NCI-H510A treated with DMSO at 0.1 percent for 48 hours (cell line): ENCODE data around the gene ABHD14A.
"Not testable (repeated sequence)": the region's sequence is repeated elsewhere in the genome, so short reads cannot be mapped to it uniquely, and the experiment has no call there.

Experiments used
- DNase-seq: peaks from one replicate; lab custom pipeline; 2025; lab: John Stamatoyannopoulos, UW

Gene ABHD14A

GRCh38 chr3:51974963-51975851 is at the start of gene ABHD14A:
TSS of gene ABHD14A (plus strand) at chr3:51975064. CDS start at chr3:51975136, 72 bp downstream.
- peak; percentile 26 for DNase-seq

GRCh38 chr3:51927061-51927977 is 47.5 kb upstream of the ABHD14A start:
- DNase-seq, result no peak

GRCh38 chr3:51928438-51928837 is 46.4 kb upstream of the ABHD14A start:
- no peak for DNase-seq

- DNase-seq, result not testable (repeated sequence)
Observed at GRCh38 chr3:51928981-51929380, 45.9 kb upstream of the ABHD14A start.

- no peak for DNase-seq
Observed at GRCh38 chr3:51929420-51930003, 45.4 kb upstream of the ABHD14A start.

- DNase-seq, result no peak
Observed at GRCh38 chr3:51930439-51930838, 44.4 kb upstream of the ABHD14A start.

- DNase-seq, result no peak
Observed at GRCh38 chr3:51931756-51932155, 43.1 kb upstream of the ABHD14A start.

- no peak for DNase-seq
Observed at GRCh38 chr3:51932471-51933370, 42.1 kb upstream of the ABHD14A start.

GRCh38 chr3:51933471-51934138 is 41.3 kb upstream of the ABHD14A start:
- DNase-seq, result no peak

- no peak for DNase-seq
Observed at GRCh38 chr3:51934139-51934850, 40.6 kb upstream of the ABHD14A start.

GRCh38 chr3:51934991-51935885 is 39.6 kb upstream of the ABHD14A start:
- DNase-seq, result no peak

- no peak for DNase-seq
Observed at GRCh38 chr3:51935886-51936755, 38.7 kb upstream of the ABHD14A start.

- DNase-seq, result no peak
Observed at GRCh38 chr3:51937014-51937413, 37.9 kb upstream of the ABHD14A start.

GRCh38 chr3:51937611-51938450 is 37.0 kb upstream of the ABHD14A start:
- DNase-seq, result no peak

GRCh38 chr3:51938780-51939425 is 36.0 kb upstream of the ABHD14A start:
- no peak for DNase-seq

GRCh38 chr3:51940648-51941462 is 34.0 kb upstream of the ABHD14A start:
- DNase-seq, result no peak
